CD4-positive, CD25-positive, alpha-beta regulatory T cell (primary cell): ENCODE data around the gene BCAT1. TPM values are rescaled to one million over a fixed set of nuclear protein-coding genes. Genes with fewer than 3 reads are reported as not detected.

Experiments used
- ATAC-seq, 2 donors: fragments of 150-1000 bp; cut with Tn5 transposase; one replicate each; pipeline ENCODE4 v1.10.0; 2021; ENCODE audit warnings: low read depth in 2 of 2, moderate number of reproducible peaks in 2 of 2, moderate library complexity in 1 of 2
- DNase-seq, 3 donors: peaks; one replicate each; pipeline versions ENCODE4 v3.0.0 to v3.0.0-alpha.2; 2012 to 2022; ENCODE audit warnings: mixed read lengths in 1 of 3
- H3K27ac ChIP-seq: one replicate; pipeline ENCODE4 v1.7.0; 2013; ENCODE audit warnings: mild to moderate bottlenecking, low read length; ENCODE audit not compliant: insufficient read depth, poor library complexity, severe bottlenecking
- H3K27me3 ChIP-seq: one replicate; pipeline ENCODE4 v1.7.0; 2013; ENCODE audit warnings: low read length; ENCODE audit not compliant: control insufficient read depth, insufficient read depth
- H3K36me3 ChIP-seq: one replicate; pipeline ENCODE4 v1.7.0; 2013; ENCODE audit warnings: mild to moderate bottlenecking, low read length, moderate library complexity; ENCODE audit not compliant: control insufficient read depth, insufficient read depth
- H3K4me1 ChIP-seq: 2 replicates; pipeline ENCODE4 v1.7.0; 2013; ENCODE audit warnings: mild to moderate bottlenecking, low read length; ENCODE audit not compliant: insufficient read depth, control insufficient read depth, poor library complexity, severe bottlenecking
- H3K4me3 ChIP-seq: one replicate; pipeline ENCODE4 v1.7.0; 2013; ENCODE audit warnings: low read depth, mild to moderate bottlenecking, low read length, moderate library complexity
- H3K9me3 ChIP-seq, 2 experiments: 1 replicate in 1 of 2; 2 replicates in 1 of 2; pipeline ENCODE4 v1.7.0; 2013; ENCODE audit warnings: low read length in 2 of 2, mild to moderate bottlenecking in 1 of 2, moderate library complexity in 1 of 2; ENCODE audit not compliant: control insufficient read depth in 2 of 2
- H3K27ac Mint-ChIP-seq, 3 donors: one replicate each; pipeline ENCODE4 v1.8.0; 2020 to 2022; ENCODE audit warnings: mild to moderate bottlenecking in 3 of 3, mixed read lengths in 3 of 3, moderate library complexity in 2 of 3
- H3K27me3 Mint-ChIP-seq: one replicate; pipeline ENCODE4 v1.8.0; 2022; ENCODE audit warnings: mild to moderate bottlenecking, mixed read lengths
- H3K36me3 Mint-ChIP-seq: one replicate; pipeline ENCODE4 v1.8.0; 2020; ENCODE audit warnings: mixed read lengths
- H3K4me1 Mint-ChIP-seq, 4 donors: one replicate each; pipeline ENCODE4 v1.8.0; 2020 to 2022; ENCODE audit warnings: mixed read lengths in 4 of 4, mild to moderate bottlenecking in 1 of 4
- H3K4me3 Mint-ChIP-seq, 4 donors: one replicate each; pipeline ENCODE4 v1.8.0; 2020 to 2022; ENCODE audit warnings: mild to moderate bottlenecking in 4 of 4, mixed read lengths in 4 of 4, moderate library complexity in 3 of 4
- H3K9me3 Mint-ChIP-seq, 7 donors: one replicate each; pipeline ENCODE4 v1.8.0; 2020 to 2022; ENCODE audit warnings: mixed read lengths in 7 of 7, mild to moderate bottlenecking in 3 of 7, moderate library complexity in 2 of 7
- polyA plus RNA-seq, 4 donors: library from polyadenylated mRNA; unstranded; fragments of 300-500 nt; fragmentation: Illumina TruSeq; gene quantifications; one replicate each; pipeline ENCODE4 v1.2.3, GENCODE V29; 2021
- total RNA-seq: library from RNA; stranded (reverse); gene quantifications from one replicate; pipeline ENCODE4 v1.2.3, GENCODE V29; 2022

The BCAT1 gene
- total and polyA plus RNA-seq, 5 donors from 2014 or later = 0.07 to 3.0 (median 0.75) TPM

- Histone ChIP-seq H3K27ac (no peak overlapping the region), H3K4me3 (no peak overlapping the region), H3K9me3 (no peaks in the 10 kb centered on the region), H3K4me1 (no peaks in the 10 kb centered on the region), H3K27me3 (no peaks in the 10 kb centered on the region), H3K36me3 (no peaks in the 10 kb centered on the region)
- DNase-seq (no peak), ATAC-seq (no peak)
- H3K4me1 Mint-ChIP-seq = no peaks in the 10 kb centered on the region
- H3K27me3 Mint-ChIP-seq = peaks cover 10% of the 10 kb centered on the region
- H3K27ac Mint-ChIP-seq = no peak overlapping the region
- H3K4me3 Mint-ChIP-seq = no peak overlapping the region
- peaks cover 0 to 6% (median 0%) of the 10 kb centered on the region in 7 donors for H3K9me3 Mint-ChIP-seq
- no peaks in the 10 kb centered on the region for H3K36me3 Mint-ChIP-seq
Observed at GRCh38 chr12:24770821-24771220, 178.1 kb downstream of the BCAT1 start.

DNA sequence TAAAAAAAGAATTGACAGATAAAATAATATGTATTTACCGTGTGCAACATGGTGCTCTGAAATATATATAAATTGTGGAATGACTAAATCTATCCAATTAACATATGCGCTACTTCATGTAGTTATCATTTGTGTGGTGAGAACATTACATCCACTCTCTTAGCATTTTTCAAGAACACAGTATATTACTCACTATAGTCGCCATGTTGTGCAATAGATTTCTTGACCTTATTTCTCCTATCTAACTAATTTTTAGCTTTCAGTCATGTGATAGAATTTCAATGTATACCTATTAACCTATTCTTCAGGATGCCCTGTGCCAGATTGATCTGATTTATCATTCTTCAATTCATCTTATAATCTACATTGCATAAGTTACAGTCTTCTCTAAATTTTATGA lies 178.6 kb downstream of the BCAT1 start:
- Mint-ChIP-seq H3K27ac (no peak overlapping the region), H3K4me3 (no peak overlapping the region), H3K9me3 (peaks cover 0 to 6% (median 0%) of the 10 kb centered on the region in 7 donors), H3K36me3 (no peaks in the 10 kb centered on the region), H3K27me3 (peaks cover 10% of the 10 kb centered on the region), H3K4me1 (no peaks in the 10 kb centered on the region)
- Histone ChIP-seq H3K4me1 (no peaks in the 10 kb centered on the region), H3K9me3 (no peaks in the 10 kb centered on the region), H3K27ac (no peak overlapping the region), H3K4me3 (no peak overlapping the region), H3K36me3 (no peaks in the 10 kb centered on the region), H3K27me3 (no peaks in the 10 kb centered on the region)
- no peak for DNase-seq
- no peak for ATAC-seq

DNA sequence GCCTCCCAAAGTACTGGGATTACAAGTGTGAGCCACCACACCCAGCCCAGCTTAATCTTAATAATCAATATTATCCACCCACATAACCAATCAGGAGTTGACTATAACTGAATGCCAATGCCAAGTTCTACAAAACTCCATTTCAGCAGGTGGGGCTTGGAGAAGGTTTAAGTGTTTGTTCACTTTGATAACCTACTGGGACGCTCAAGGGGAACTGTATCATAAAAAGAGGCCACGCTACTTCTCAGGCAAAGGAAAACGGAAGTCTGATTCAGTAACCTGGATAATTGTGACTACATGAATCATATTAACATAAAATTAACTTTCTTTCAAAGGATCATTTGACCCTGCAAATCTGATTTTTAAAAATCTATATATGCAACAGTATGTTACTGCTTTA lies 179.2 kb downstream of the BCAT1 start:
- Mint-ChIP-seq H3K27me3 (peaks cover 12% of the 10 kb centered on the region), H3K4me3 (no peak overlapping the region), H3K9me3 (peaks cover 0 to 4% (median 0%) of the 10 kb centered on the region in 7 donors), H3K4me1 (no peaks in the 10 kb centered on the region), H3K36me3 (no peaks in the 10 kb centered on the region), H3K27ac (no peak overlapping the region)
- ATAC-seq = no peak
- H3K4me1 ChIP-seq = no peaks in the 10 kb centered on the region
- H3K27ac ChIP-seq = no peak overlapping the region
- no peak overlapping the region for H3K4me3 ChIP-seq
- no peaks in the 10 kb centered on the region for H3K27me3 ChIP-seq
- H3K36me3 ChIP-seq = no peaks in the 10 kb centered on the region
- DNase-seq = no peak
- H3K9me3 ChIP-seq = no peaks in the 10 kb centered on the region

DNA sequence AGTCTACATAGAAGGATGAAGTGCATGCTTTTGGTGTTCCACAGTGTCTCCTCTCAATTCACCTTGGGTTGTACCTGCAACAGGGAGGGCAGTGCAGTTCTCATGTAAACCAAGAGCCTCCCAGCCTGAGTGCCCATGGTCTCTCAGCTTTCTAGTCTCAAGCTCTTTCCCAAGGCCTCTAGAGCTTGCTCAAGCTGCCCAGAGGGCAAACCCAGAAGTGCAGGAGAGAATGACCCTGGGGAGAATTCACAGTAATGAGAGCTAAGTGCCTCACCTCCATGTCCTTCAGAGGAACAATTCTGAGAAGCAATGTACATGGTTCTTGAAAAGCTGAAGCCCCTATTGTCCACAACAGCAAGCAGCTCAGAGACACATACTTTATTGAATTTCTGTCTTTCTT lies 180.5 kb downstream of the BCAT1 start:
- no peaks in the 10 kb centered on the region for H3K27me3 ChIP-seq
- Mint-ChIP-seq H3K36me3 (no peaks in the 10 kb centered on the region), H3K27me3 (peaks cover 16% of the 10 kb centered on the region), H3K9me3 (no peaks in the 10 kb centered on the region), H3K27ac (no peak overlapping the region), H3K4me3 (no peak overlapping the region), H3K4me1 (no peaks in the 10 kb centered on the region)
- no peaks in the 10 kb centered on the region for H3K9me3 ChIP-seq
- no peaks in the 10 kb centered on the region for H3K36me3 ChIP-seq
- no peaks in the 10 kb centered on the region for H3K4me1 ChIP-seq
- ATAC-seq (no peak), DNase-seq (no peak)
- H3K4me3 ChIP-seq = no peak overlapping the region
- H3K27ac ChIP-seq = no peak overlapping the region

GRCh38 chr12:24767016-24767415 lies 181.9 kb downstream of the BCAT1 start:
- H3K9me3 ChIP-seq = no peaks in the 10 kb centered on the region
- Mint-ChIP-seq H3K27me3 (peaks cover 12% of the 10 kb centered on the region), H3K4me1 (no peaks in the 10 kb centered on the region)

GRCh38 chr12:24764712-24765111 lies 184.2 kb downstream of the BCAT1 start:
- no peaks in the 10 kb centered on the region for H3K27me3 ChIP-seq
- H3K36me3 ChIP-seq = no peaks in the 10 kb centered on the region
- no peak overlapping the region for H3K27ac ChIP-seq
- no peak overlapping the region for H3K4me3 ChIP-seq
- Mint-ChIP-seq H3K9me3 (no peaks in the 10 kb centered on the region), H3K27ac (no peak overlapping the region), H3K36me3 (no peaks in the 10 kb centered on the region), H3K27me3 (peaks cover 6% of the 10 kb centered on the region), H3K4me3 (no peak overlapping the region), H3K4me1 (no peaks in the 10 kb centered on the region)
- no peaks in the 10 kb centered on the region for H3K9me3 ChIP-seq
- DNase-seq (no peak), ATAC-seq (no peak)
- H3K4me1 ChIP-seq = no peaks in the 10 kb centered on the region

More at GRCh38 chr12:24767016-24767415, 181.9 kb downstream of the BCAT1 start:
- no peak for DNase-seq
- Histone ChIP-seq H3K4me1 (no peaks in the 10 kb centered on the region), H3K27ac (no peak overlapping the region), H3K4me3 (no peak overlapping the region), H3K36me3 (no peaks in the 10 kb centered on the region), H3K27me3 (no peaks in the 10 kb centered on the region)
- H3K9me3 Mint-ChIP-seq = no peaks in the 10 kb centered on the region
- H3K4me3 Mint-ChIP-seq = no peak overlapping the region
- no peak for ATAC-seq
- no peaks in the 10 kb centered on the region for H3K36me3 Mint-ChIP-seq
- H3K27ac Mint-ChIP-seq = no peak overlapping the region

DNA sequence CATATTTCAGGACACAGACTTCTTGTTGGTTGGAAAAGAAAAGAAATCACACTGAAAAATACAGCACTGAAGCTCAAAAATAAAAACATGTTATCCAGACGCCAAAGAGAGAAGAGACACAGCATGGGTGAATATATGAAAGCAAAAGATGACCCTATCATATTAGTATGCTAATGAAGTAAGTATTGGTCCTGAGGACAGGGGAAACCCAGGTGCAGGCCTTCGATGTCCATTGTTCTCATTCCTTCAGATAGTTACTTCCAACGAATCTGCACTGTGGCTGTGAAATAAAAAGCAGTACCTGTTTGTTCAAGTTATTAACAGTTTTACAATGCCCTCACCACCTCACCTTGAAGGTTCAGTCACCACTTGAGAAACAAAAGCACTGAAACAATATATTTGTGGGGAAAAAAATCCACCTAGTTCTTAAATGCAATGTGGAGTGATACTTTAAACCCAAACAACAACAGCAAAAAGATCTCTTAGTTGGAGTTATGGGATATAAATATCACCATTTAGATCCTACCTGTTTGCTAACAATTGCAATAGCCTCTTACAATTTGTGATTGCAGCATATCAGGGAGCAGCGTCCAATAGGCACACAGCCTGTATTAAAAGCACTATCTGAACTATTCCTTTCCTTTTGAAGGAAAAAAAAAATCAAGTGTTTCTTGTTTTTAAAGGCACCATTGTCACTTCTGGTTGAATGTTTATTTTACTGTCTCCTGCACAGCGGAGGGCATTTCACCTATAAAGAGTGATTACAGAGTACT lies 188.1 kb downstream of the BCAT1 start:
- Mint-ChIP-seq H3K9me3 (no peaks in the 10 kb centered on the region), H3K36me3 (no peaks in the 10 kb centered on the region), H3K4me3 (no peak overlapping the region), H3K27me3 (peaks cover 10% of the 10 kb centered on the region), H3K4me1 (no peaks in the 10 kb centered on the region), H3K27ac (no peak overlapping the region)
- no peaks in the 10 kb centered on the region for H3K36me3 ChIP-seq
- H3K27me3 ChIP-seq = no peaks in the 10 kb centered on the region
- no peak overlapping the region for H3K27ac ChIP-seq
- no peak overlapping the region for H3K4me3 ChIP-seq
- H3K4me1 ChIP-seq = no peaks in the 10 kb centered on the region
- no peaks in the 10 kb centered on the region for H3K9me3 ChIP-seq
- DNase-seq (no peak), ATAC-seq (no peak)

DNA sequence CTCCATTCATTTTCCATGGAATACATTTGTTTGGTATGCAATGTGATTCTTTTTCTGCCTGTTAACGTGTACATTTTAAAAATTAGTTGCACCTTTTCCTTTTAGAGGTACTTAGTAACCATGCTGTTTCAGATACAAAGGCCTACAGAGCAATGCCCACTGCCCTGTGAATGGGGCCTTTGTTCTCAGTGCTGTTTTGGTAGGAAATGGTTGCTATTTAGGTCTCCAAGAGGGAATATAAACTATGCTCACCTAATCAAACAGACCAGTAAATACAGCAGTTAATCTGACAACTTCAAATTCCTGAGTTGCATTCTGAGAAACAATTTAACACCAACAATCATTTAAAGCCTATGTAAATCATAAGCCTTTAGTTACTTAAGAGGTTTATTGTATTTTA lies 188.7 kb downstream of the BCAT1 start:
- Histone ChIP-seq H3K4me1 (no peaks in the 10 kb centered on the region), H3K36me3 (no peaks in the 10 kb centered on the region), H3K27me3 (peaks cover 2% of the 10 kb centered on the region), H3K9me3 (no peaks in the 10 kb centered on the region), H3K4me3 (no peak overlapping the region), H3K27ac (no peak overlapping the region)
- H3K9me3 Mint-ChIP-seq = no peaks in the 10 kb centered on the region
- H3K27me3 Mint-ChIP-seq = peaks cover 16% of the 10 kb centered on the region
- DNase-seq (no peak), ATAC-seq (no peak)
- no peaks in the 10 kb centered on the region for H3K4me1 Mint-ChIP-seq
- no peak overlapping the region for H3K4me3 Mint-ChIP-seq
- H3K27ac Mint-ChIP-seq = no peak overlapping the region
- H3K36me3 Mint-ChIP-seq = no peaks in the 10 kb centered on the region
